ENCODE data around the gene PSME4.
"Not testable (repeated sequence)": the region's sequence is repeated elsewhere in the genome, so short reads cannot be mapped to it uniquely, and the experiment has no call there.

PSME4 gene

GRCh38 chr2:53964257-53964952, 6.4 kb downstream of the PSME4 start:
- no peak for DNase-seq (ENCODE audit: low read depth in 2 of 2)

GRCh38 chr2:53961478-53962216, 9.1 kb downstream of the PSME4 start:
- not testable (repeated sequence) for DNase-seq (ENCODE audit: low read depth in 2 of 2)

GRCh38 chr2:53960476-53960875, 10.3 kb downstream of the PSME4 start:
- no peak for DNase-seq (ENCODE audit: low read depth in 2 of 2)

GRCh38 chr2:53958443-53958842, 12.3 kb downstream of the PSME4 start:
- no peak for DNase-seq (ENCODE audit: low read depth in 2 of 2)

GRCh38 chr2:53952519-53952918, 18.3 kb downstream of the PSME4 start:
- DNase-seq (ENCODE audit: low read depth in 2 of 2) = no peak

GRCh38 chr2:53949457-53949856, 21.3 kb downstream of the PSME4 start:
- no peak for DNase-seq (ENCODE audit: low read depth in 2 of 2)

- no peak for DNase-seq (ENCODE audit: low read depth in 2 of 2)
Observed at GRCh38 chr2:53945538-53945937, 25.3 kb downstream of the PSME4 start.

- no peak for DNase-seq (ENCODE audit: low read depth in 2 of 2)
Observed at GRCh38 chr2:53944542-53944941, 26.3 kb downstream of the PSME4 start.

- no peak for DNase-seq (ENCODE audit: low read depth in 2 of 2)
Observed at GRCh38 chr2:53942280-53942679, 28.5 kb downstream of the PSME4 start.

GRCh38 chr2:53941749-53942148, 29.0 kb downstream of the PSME4 start:
- DNase-seq (ENCODE audit: low read depth in 2 of 2) = no peak

- DNase-seq (ENCODE audit: low read depth in 2 of 2) = no peak
Observed at GRCh38 chr2:53939656-53940055, 31.1 kb downstream of the PSME4 start.

GRCh38 chr2:53938904-53939303, 31.9 kb downstream of the PSME4 start:
- no peak for DNase-seq (ENCODE audit: low read depth in 2 of 2)

GRCh38 chr2:53933329-53933728, 37.5 kb downstream of the PSME4 start:
- no peak for DNase-seq (ENCODE audit: low read depth in 2 of 2)

GRCh38 chr2:53926321-53926720, 44.5 kb downstream of the PSME4 start:
- not testable (repeated sequence) for DNase-seq (ENCODE audit: low read depth in 2 of 2)

- DNase-seq (ENCODE audit: low read depth in 2 of 2) = peak in 1 of 2 donors; percentile 3
Observed at GRCh38 chr2:53913721-53914120, 57.1 kb downstream of the PSME4 start.

- DNase-seq (ENCODE audit: low read depth in 2 of 2) = no peak
Observed at GRCh38 chr2:53911434-53912189, 59.2 kb downstream of the PSME4 start.

GRCh38 chr2:53907582-53907981, 63.2 kb downstream of the PSME4 start:
- DNase-seq (ENCODE audit: low read depth in 2 of 2) = no peak

- no peak for DNase-seq (ENCODE audit: low read depth in 2 of 2)
Observed at GRCh38 chr2:53905396-53905795, 65.4 kb downstream of the PSME4 start.

- DNase-seq (ENCODE audit: low read depth in 2 of 2) = no peak
Observed at GRCh38 chr2:53903011-53903410, 67.8 kb downstream of the PSME4 start.

GRCh38 chr2:53901192-53901591, 69.6 kb downstream of the PSME4 start:
- DNase-seq (ENCODE audit: low read depth in 2 of 2) = no peak

- no peak for DNase-seq (ENCODE audit: low read depth in 2 of 2)
Observed at GRCh38 chr2:53896864-53897263, 73.9 kb downstream of the PSME4 start.

GRCh38 chr2:53886406-53887280, 84.2 kb downstream of the PSME4 start:
- no peak for DNase-seq (ENCODE audit: low read depth in 2 of 2)

Data from activated CD8-positive, alpha-beta memory T cell treated with anti-CD3 and anti-CD28 coated beads for 4 hours (primary cell).